Coronary artery (tissue), 2 donors: ENCODE measurements around the gene NCF2.

Experiments used
- DNase-seq: peaks from one replicate; pipeline ENCODE4 v3.0.0-alpha.2; 2017; ENCODE audit warnings: low spot score
- H3K27ac ChIP-seq, 2 donors: fragments of 200-600 bp; sonication (generic); one replicate each; pipeline ENCODE4 v1.5.1; 2016 to 2019
- H3K4me3 ChIP-seq: fragments of 200-600 bp; sonication (generic); 2 replicates; pipeline ENCODE4 v1.5.1; 2016; ENCODE audit warnings: mild to moderate bottlenecking, moderate library complexity
- CTCF ChIP-seq: fragments of 200-600 bp; sonication (generic); IDR thresholded peaks from one replicate; pipeline ENCODE4 v1.5.1; 2019; ENCODE audit warnings: antibody characterized with exemption

NCF2 gene

GRCh38 chr1:183576537-183576936, 13.7 kb downstream of the NCF2 start:
- H3K27ac ChIP-seq, result peak overlapping the region; percentile 56 to 79
- no peak for DNase-seq
- no peak for TF ChIP-seq CTCF
- no peak overlapping the region for H3K4me3 ChIP-seq

- DNase-seq, result no peak
- H3K27ac ChIP-seq, result peak overlapping the region; percentile 36 to 56
- TF ChIP-seq CTCF, result no peak
- H3K4me3 ChIP-seq, result no peak overlapping the region
These were observed 14.7 kb downstream of the NCF2 start for GRCh38 chr1:183575606-183576005.

- Histone ChIP-seq H3K4me3 (no peak overlapping the region), H3K27ac (no peak overlapping the region)
- DNase-seq, result no peak
- TF ChIP-seq CTCF, result no peak
These were observed 17.5 kb downstream of the NCF2 start for GRCh38 chr1:183572721-183573120.

GRCh38 chr1:183571678-183572268, 18.5 kb downstream of the NCF2 start:
- H3K27ac ChIP-seq, result peak overlapping the region in 1 of 2 donors; percentile 19

GRCh38 chr1:183570451-183570850, 19.8 kb downstream of the NCF2 start:
- no peak for DNase-seq
- H3K4me3 ChIP-seq, result no peak overlapping the region
- no peak overlapping the region for H3K27ac ChIP-seq
- TF ChIP-seq CTCF, result no peak

More at GRCh38 chr1:183571678-183572268, 18.5 kb downstream of the NCF2 start:
- no peak overlapping the region for H3K4me3 ChIP-seq
- no peak for DNase-seq
- TF ChIP-seq CTCF, result no peak

GRCh38 chr1:183569801-183570200, 20.5 kb downstream of the NCF2 start:
- H3K27ac ChIP-seq, result peak overlapping the region in 1 of 2 donors; percentile 6
- DNase-seq, result no peak
- no peak for TF ChIP-seq CTCF

GRCh38 chr1:183569141-183569540, 21.1 kb downstream of the NCF2 start:
- Histone ChIP-seq H3K4me3 (no peak overlapping the region), H3K27ac (peak overlapping the region in 1 of 2 donors; percentile 62)
- DNase-seq, result no peak
- no peak for TF ChIP-seq CTCF

More at GRCh38 chr1:183569801-183570200, 20.5 kb downstream of the NCF2 start:
- H3K4me3 ChIP-seq, result no peak overlapping the region
